ENCODE results near the gene LAMB3. TPM values are rescaled to one million over a fixed set of nuclear protein-coding genes. Genes with fewer than 3 reads are reported as not detected.

LAMB3 gene
- total RNA-seq, 2 donors from 2014 or later: 92.5 to 110 TPM

- no peaks in the 10 kb centered on the region for H3K36me3 ChIP-seq
- DNase-seq: no peak
- H3K9ac ChIP-seq (ENCODE audit: low read depth in 2 of 2, low read length in 2 of 2): no peak overlapping the region
- H3K27ac ChIP-seq: no peak overlapping the region
- no peak overlapping the region for H3K4me3 ChIP-seq
- TF ChIP-seq CTCF (IDR thresholded peaks at IDR 0.05): no peak
- H3K4me1 ChIP-seq: no peaks in the 10 kb centered on the region
- intact Hi-C loops (cut with DNase I): no loop called here
- no peaks in the 10 kb centered on the region for H3K27me3 ChIP-seq
- H3K9me3 ChIP-seq: no peaks in the 10 kb centered on the region
Measured at GRCh38 chr1:209598227-209598626, 54.0 kb downstream of the LAMB3 start.

- intact Hi-C loops (cut with DNase I): no loop called here
- Histone ChIP-seq H3K36me3 (no peaks in the 10 kb centered on the region), H3K4me1 (no peaks in the 10 kb centered on the region), H3K9me3 (no peaks in the 10 kb centered on the region), H3K27me3 (no peaks in the 10 kb centered on the region), H3K9ac (ENCODE audit: low read depth in 2 of 2, low read length in 2 of 2) (no peak overlapping the region), H3K4me3 (no peak overlapping the region), H3K27ac (no peak overlapping the region)
- TF ChIP-seq CTCF (IDR thresholded peaks at IDR 0.05): no peak
- DNase-seq: no peak
Measured at GRCh38 chr1:209597499-209597898, 54.7 kb downstream of the LAMB3 start.

- Histone ChIP-seq H3K27ac (no peak overlapping the region), H3K36me3 (no peaks in the 10 kb centered on the region), H3K4me1 (no peaks in the 10 kb centered on the region), H3K9me3 (no peaks in the 10 kb centered on the region), H3K27me3 (no peaks in the 10 kb centered on the region), H3K9ac (ENCODE audit: low read depth in 2 of 2, low read length in 2 of 2) (no peak overlapping the region), H3K4me3 (no peak overlapping the region)
- no peak for DNase-seq
- no peak for TF ChIP-seq CTCF (IDR thresholded peaks at IDR 0.05)
- intact Hi-C loops (cut with DNase I): no loop called here
Measured at GRCh38 chr1:209595599-209596285, 56.5 kb downstream of the LAMB3 start.

- no peaks in the 10 kb centered on the region for H3K36me3 ChIP-seq
- no peaks in the 10 kb centered on the region for H3K4me1 ChIP-seq
- H3K9ac ChIP-seq (ENCODE audit: low read depth in 2 of 2, low read length in 2 of 2): no peak overlapping the region
- H3K4me3 ChIP-seq: no peak overlapping the region
- no peak overlapping the region for H3K27ac ChIP-seq
- intact Hi-C loops (cut with DNase I): no loop called here
- no peaks in the 10 kb centered on the region for H3K9me3 ChIP-seq
- H3K27me3 ChIP-seq: no peaks in the 10 kb centered on the region
- TF ChIP-seq CTCF (IDR thresholded peaks at IDR 0.05): no peak
- DNase-seq: no peak
Measured at GRCh38 chr1:209595028-209595427, 57.2 kb downstream of the LAMB3 start.

GRCh38 chr1:209594440-209594839, 57.8 kb downstream of the LAMB3 start:
- no peaks in the 10 kb centered on the region for H3K27me3 ChIP-seq
- intact Hi-C loops (cut with DNase I): no loop called here
- no peak overlapping the region for H3K4me3 ChIP-seq
- H3K9me3 ChIP-seq: no peaks in the 10 kb centered on the region
- H3K9ac ChIP-seq (ENCODE audit: low read depth in 2 of 2, low read length in 2 of 2): no peak overlapping the region
- no peak for TF ChIP-seq CTCF (IDR thresholded peaks at IDR 0.05)
- no peaks in the 10 kb centered on the region for H3K36me3 ChIP-seq
- no peak overlapping the region for H3K27ac ChIP-seq
- DNase-seq: no peak
- no peaks in the 10 kb centered on the region for H3K4me1 ChIP-seq

All from colonic mucosa (tissue), 4 donors.